Measurements from ENCODE around the gene CHRNB1.
"Not testable (repeated sequence)": the region's sequence is repeated elsewhere in the genome, so short reads cannot be mapped to it uniquely, and the experiment has no call there.

The CHRNB1 gene

GRCh38 chr17:7464081-7464480, 19.2 kb downstream of the CHRNB1 start:
- FAIRE-seq (no peak), DNase-seq (ENCODE audit: insufficient read length) (no peak)
- TF ChIP-seq POLR2A (IDR thresholded peaks at IDR 0.05; ENCODE audit: low read depth, low read length) (no peak), POLR2AphosphoS5 (IDR thresholded peaks at IDR 0.05; ENCODE audit: low read depth, low read length) (no peak), TAF1 (IDR thresholded peaks at IDR 0.05; ENCODE audit: borderline replicate concordance, low read depth, low read length) (no peak)

- FAIRE-seq (no peak), DNase-seq (ENCODE audit: insufficient read length) (no peak)
- TF ChIP-seq TAF1 (IDR thresholded peaks at IDR 0.05; ENCODE audit: borderline replicate concordance, low read depth, low read length) (no peak), POLR2A (IDR thresholded peaks at IDR 0.05; ENCODE audit: low read depth, low read length) (no peak), POLR2AphosphoS5 (IDR thresholded peaks at IDR 0.05; ENCODE audit: low read depth, low read length) (no peak)
Measured at GRCh38 chr17:7465597-7466275, 20.9 kb downstream of the CHRNB1 start.

GRCh38 chr17:7466318-7466638, 21.4 kb downstream of the CHRNB1 start:
- DNase-seq (ENCODE audit: insufficient read length) (no peak), FAIRE-seq (no peak)
- TF ChIP-seq TAF1 (IDR thresholded peaks at IDR 0.05; ENCODE audit: borderline replicate concordance, low read depth, low read length) = no peak
- no peak for TF ChIP-seq POLR2A (IDR thresholded peaks at IDR 0.05; ENCODE audit: low read depth, low read length)
- TF ChIP-seq POLR2AphosphoS5 (IDR thresholded peaks at IDR 0.05; ENCODE audit: low read depth, low read length) = no peak

- no peak for TF ChIP-seq POLR2A (IDR thresholded peaks at IDR 0.05; ENCODE audit: low read depth, low read length)
- DNase-seq (ENCODE audit: insufficient read length) = no peak
- peak; percentile 9 for FAIRE-seq
Measured at GRCh38 chr17:7466639-7467341, 21.9 kb downstream of the CHRNB1 start.

- TF ChIP-seq POLR2AphosphoS5 (IDR thresholded peaks at IDR 0.05; ENCODE audit: low read depth, low read length) (no peak), POLR2A (IDR thresholded peaks at IDR 0.05; ENCODE audit: low read depth, low read length) (no peak), TAF1 (IDR thresholded peaks at IDR 0.05; ENCODE audit: borderline replicate concordance, low read depth, low read length) (no peak)
- no peak for DNase-seq (ENCODE audit: insufficient read length)
- FAIRE-seq = no peak
Measured at GRCh38 chr17:7467498-7467897, 22.6 kb downstream of the CHRNB1 start.

GRCh38 chr17:7468290-7468689, 23.4 kb downstream of the CHRNB1 start:
- TF ChIP-seq POLR2AphosphoS5 (IDR thresholded peaks at IDR 0.05; ENCODE audit: low read depth, low read length) (no peak), POLR2A (IDR thresholded peaks at IDR 0.05; ENCODE audit: low read depth, low read length) (no peak), TAF1 (IDR thresholded peaks at IDR 0.05; ENCODE audit: borderline replicate concordance, low read depth, low read length) (no peak)
- no peak for DNase-seq (ENCODE audit: insufficient read length)

GRCh38 chr17:7468804-7469389, 24.0 kb downstream of the CHRNB1 start:
- TF ChIP-seq POLR2A (IDR thresholded peaks at IDR 0.05; ENCODE audit: low read depth, low read length) (no peak), POLR2AphosphoS5 (IDR thresholded peaks at IDR 0.05; ENCODE audit: low read depth, low read length) (no peak), TAF1 (IDR thresholded peaks at IDR 0.05; ENCODE audit: borderline replicate concordance, low read depth, low read length) (no peak)
- FAIRE-seq (no peak), DNase-seq (ENCODE audit: insufficient read length) (no peak)

More at GRCh38 chr17:7468290-7468689, 23.4 kb downstream of the CHRNB1 start:
- FAIRE-seq = no peak

GRCh38 chr17:7469843-7470242, 25.0 kb downstream of the CHRNB1 start:
- DNase-seq (ENCODE audit: insufficient read length); FAIRE-seq: not testable (repeated sequence)

GRCh38 chr17:7470457-7470973, 25.7 kb downstream of the CHRNB1 start:
- FAIRE-seq; DNase-seq (ENCODE audit: insufficient read length): not testable (repeated sequence)

GRCh38 chr17:7471729-7472128, 26.9 kb downstream of the CHRNB1 start:
- TF ChIP-seq POLR2A (IDR thresholded peaks at IDR 0.05; ENCODE audit: low read depth, low read length) = no peak
- TF ChIP-seq POLR2AphosphoS5 (IDR thresholded peaks at IDR 0.05; ENCODE audit: low read depth, low read length) = no peak
- TF ChIP-seq TAF1 (IDR thresholded peaks at IDR 0.05; ENCODE audit: borderline replicate concordance, low read depth, low read length) = no peak
- no peak for FAIRE-seq
- DNase-seq (ENCODE audit: insufficient read length) = no peak

GRCh38 chr17:7474767-7475166, 29.9 kb downstream of the CHRNB1 start:
- not testable (repeated sequence) for FAIRE-seq; DNase-seq (ENCODE audit: insufficient read length)

GRCh38 chr17:7475764-7476422, 31.0 kb downstream of the CHRNB1 start:
- no peak for DNase-seq (ENCODE audit: insufficient read length)
- FAIRE-seq = no peak
- TF ChIP-seq POLR2A (IDR thresholded peaks at IDR 0.05; ENCODE audit: low read depth, low read length) = no peak
- TF ChIP-seq POLR2AphosphoS5 (IDR thresholded peaks at IDR 0.05; ENCODE audit: low read depth, low read length) = no peak
- no peak for TF ChIP-seq TAF1 (IDR thresholded peaks at IDR 0.05; ENCODE audit: borderline replicate concordance, low read depth, low read length)
